IPS-NIHi7 (cell line): ENCODE data around the gene PNMT.
"Not testable (repeated sequence)": the region's sequence is repeated elsewhere in the genome, so short reads cannot be mapped to it uniquely, and the experiment has no call there.

ENCODE experiments used
- DNase-seq: peaks from one replicate; pipeline ENCODE4 v3.0.0; 2012; ENCODE audit warnings: mixed read lengths; ENCODE audit errors: extremely low spot score

The PNMT gene

DNA sequence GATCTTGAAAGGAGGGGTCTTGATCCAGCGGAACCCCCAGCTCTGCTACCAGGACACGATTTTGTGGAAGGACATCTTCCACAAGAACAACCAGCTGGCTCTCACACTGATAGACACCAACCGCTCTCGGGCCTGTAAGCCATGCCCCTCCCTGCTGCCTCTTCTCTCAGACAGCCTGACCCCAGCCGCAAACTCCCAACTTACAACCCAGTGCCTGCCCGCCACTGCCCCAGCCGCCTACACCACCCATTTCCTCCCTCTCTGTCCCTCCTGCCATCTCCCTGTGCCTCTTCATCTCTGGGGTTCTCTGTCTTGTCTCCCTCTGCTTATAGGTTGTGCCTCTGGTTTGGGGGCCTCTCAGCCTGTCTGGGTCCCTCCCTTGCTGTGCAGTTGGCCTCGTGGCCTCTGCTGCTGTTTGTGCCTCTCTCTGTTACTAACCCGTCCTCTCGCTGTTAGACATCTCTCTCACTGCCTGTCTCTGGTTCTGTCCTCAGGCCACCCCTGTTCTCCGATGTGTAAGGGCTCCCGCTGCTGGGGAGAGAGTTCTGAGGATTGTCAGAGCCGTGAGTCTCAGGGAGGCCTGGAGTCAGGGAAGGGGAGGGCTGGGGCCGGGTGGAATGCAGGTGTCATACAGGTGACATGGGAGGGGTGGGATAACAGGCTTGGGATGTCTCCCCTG lies 41.2 kb downstream of the PNMT start:
- no peak for DNase-seq

DNA sequence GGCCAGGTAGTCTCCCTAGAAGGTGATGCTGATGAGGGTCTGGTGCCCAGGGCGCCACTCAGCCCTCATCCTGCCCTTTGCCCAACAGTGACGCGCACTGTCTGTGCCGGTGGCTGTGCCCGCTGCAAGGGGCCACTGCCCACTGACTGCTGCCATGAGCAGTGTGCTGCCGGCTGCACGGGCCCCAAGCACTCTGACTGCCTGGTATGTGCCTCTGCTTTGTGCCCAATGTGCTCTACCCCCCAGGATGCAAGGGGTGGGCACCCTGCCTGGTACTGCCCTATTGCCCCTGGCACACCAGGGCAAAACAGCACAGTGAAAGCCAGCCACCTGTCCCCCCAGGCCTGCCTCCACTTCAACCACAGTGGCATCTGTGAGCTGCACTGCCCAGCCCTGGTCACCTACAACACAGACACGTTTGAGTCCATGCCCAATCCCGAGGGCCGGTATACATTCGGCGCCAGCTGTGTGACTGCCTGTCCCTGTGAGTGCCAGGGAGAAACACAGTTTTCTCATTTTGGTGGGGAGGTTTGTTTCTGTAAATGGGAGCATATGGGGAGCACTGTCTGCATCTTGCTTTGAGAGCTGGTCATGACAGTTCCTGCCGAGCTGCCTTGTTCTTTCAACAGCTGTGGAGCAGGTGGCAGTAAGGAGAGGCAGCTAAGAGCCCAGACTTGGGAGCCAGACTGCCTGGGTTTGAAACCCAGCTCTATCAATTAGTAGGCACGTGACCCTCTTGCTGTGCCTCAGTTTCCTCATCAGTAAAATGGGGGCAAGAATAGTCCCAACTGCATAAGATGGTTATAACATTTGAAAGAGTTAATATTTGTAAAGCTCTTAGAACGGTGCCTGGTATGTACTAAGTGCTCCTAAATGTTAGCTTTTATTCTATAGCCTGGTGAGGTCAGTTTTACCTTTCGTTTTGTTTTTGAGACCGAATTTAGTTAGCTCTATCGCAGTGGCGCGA lies 42.0 kb downstream of the PNMT start:
- no peak for DNase-seq

DNA sequence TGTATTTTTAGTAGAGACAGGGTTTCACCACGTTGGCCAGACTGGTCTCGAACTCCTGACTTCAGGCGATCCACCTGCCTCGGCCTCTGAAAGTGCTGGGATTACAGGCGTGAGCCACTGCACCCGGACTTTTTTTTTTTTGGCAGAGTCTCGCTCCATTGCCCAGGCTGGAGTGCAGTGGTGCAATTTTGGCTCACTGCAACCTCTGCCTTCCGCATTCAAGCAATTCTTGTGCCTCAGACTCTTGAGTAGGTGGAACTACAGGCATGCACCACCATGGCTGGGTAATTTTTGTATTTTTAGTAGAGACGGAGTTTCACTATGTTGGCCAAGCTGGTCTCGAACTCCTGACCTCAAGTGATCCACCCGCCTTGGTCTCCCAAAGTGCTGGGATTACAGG lies 42.8 kb downstream of the PNMT start:
- not testable (repeated sequence) for DNase-seq

DNA sequence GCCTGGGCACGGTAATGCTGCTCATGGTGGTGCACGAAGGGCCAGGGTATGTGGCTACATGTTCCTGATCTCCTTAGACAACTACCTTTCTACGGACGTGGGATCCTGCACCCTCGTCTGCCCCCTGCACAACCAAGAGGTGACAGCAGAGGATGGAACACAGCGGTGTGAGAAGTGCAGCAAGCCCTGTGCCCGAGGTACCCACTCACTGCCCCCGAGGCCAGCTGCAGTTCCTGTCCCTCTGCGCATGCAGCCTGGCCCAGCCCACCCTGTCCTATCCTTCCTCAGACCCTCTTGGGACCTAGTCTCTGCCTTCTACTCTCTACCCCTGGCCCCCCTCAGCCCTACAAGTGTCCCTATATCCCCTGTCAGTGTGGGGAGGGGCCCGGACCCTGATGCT lies 43.6 kb downstream of the PNMT start:
- DNase-seq: no peak

DNA sequence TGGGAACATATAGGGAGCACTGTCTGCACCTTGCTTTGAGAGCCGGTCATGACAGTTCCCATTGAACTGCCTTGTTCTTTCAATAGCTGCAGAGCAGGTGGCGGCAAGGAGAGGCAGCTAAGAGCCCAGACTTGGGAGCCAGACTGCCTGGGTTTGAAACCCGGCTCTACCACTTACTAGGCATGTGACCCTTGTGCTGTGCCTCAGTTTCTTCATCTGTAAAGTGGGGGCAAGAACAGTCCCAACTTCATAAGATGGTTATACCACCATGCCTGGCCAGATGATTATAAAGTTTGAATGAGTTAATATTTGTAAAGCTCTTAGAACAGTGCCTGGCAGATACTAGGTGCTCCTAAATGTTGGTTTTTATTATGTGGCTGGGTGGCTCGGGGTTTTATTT lies 46.0 kb downstream of the PNMT start:
- no peak for DNase-seq

DNA sequence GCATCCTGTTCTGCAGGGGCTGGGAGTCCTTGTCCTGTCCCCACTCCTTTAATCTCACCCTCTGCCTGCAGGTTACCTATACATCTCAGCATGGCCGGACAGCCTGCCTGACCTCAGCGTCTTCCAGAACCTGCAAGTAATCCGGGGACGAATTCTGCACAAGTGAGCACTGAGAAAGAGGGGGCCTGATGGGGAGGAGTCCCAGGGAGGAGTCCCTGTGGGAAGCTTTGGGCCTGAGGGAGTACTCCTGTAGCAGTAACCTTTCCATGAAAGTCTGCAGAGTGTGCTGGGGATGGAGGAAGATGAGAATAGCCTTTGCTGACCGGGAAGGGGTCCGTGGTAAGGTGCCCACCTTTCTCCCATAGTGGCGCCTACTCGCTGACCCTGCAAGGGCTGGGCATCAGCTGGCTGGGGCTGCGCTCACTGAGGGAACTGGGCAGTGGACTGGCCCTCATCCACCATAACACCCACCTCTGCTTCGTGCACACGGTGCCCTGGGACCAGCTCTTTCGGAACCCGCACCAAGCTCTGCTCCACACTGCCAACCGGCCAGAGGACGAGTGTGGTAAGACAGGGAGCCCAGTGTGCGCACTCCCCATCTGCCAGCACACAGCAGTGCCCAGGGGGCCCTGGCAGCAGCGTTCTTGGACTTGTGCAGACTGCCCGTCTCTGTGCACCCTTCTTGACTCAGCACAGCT lies 47.3 kb downstream of the PNMT start:
- DNase-seq: no peak

DNA sequence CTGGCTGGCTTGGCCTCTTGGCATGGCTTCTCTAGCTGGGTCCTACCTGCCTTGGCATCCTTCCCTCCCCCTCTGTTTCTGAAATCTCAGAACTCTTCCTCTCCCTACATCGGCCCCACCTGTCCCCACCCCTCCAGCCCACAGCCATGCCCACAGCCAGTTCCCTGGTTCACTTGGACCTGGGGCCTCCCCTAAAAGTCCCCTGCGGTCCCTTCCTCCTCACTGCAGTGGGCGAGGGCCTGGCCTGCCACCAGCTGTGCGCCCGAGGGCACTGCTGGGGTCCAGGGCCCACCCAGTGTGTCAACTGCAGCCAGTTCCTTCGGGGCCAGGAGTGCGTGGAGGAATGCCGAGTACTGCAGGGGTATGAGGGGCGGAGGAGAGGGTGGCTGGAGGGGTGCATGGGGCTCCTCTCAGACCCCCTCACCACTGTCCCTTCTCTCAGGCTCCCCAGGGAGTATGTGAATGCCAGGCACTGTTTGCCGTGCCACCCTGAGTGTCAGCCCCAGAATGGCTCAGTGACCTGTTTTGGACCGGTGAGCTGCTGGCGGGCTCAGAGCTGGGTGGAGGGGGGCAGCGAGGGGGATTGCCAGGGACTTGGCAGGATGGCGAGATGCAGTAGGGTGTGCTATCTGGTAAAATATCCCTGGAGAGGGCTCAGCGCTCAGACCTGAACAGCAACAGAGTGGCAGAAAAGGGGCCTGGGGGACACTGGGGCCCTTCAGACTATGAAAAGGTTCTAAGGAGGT lies 48.0 kb downstream of the PNMT start:
- DNase-seq: no peak

DNA sequence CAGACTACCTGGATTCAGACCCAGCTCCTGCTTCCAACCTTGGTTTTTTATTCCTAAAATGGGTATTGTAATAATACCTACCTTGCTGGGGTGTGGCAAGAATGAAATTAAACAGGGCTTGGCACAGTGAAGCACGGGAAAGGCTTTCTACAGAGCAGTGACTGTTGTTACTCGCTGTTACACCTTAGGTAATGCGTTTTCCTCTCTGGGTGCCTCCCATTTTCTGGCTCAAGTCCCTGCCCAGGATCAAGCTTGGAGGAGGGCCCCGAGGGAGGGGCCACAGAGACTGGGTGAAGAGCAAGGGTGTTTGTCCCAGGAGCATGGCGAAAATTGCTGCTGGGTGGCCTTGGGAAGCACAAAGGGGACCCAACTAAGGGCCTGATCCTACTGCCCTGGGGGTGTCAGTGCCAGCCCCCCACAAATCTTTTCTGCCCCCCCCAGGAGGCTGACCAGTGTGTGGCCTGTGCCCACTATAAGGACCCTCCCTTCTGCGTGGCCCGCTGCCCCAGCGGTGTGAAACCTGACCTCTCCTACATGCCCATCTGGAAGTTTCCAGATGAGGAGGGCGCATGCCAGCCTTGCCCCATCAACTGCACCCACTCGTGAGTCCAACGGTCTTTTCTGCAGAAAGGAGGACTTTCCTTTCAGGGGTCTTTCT lies 48.8 kb downstream of the PNMT start:
- no peak for DNase-seq

DNA sequence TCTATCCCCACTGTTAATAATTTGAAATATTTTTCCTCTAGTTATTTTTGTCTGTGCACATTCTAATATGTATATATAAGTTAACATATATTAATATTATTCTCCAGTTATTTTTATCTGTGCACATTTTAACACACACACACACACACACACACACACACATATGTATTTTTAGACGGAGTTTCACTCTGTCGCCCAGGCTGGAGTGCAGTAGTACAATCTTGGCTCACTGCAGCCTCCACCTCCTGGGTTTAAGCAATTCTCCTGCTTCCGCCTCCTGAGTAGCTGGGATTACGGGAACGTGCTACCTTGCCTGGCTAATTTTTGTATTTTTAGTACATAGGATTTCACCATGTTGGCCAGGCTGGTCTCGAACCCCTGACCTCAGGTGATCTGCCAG lies 49.4 kb downstream of the PNMT start:
- DNase-seq: no peak

DNA sequence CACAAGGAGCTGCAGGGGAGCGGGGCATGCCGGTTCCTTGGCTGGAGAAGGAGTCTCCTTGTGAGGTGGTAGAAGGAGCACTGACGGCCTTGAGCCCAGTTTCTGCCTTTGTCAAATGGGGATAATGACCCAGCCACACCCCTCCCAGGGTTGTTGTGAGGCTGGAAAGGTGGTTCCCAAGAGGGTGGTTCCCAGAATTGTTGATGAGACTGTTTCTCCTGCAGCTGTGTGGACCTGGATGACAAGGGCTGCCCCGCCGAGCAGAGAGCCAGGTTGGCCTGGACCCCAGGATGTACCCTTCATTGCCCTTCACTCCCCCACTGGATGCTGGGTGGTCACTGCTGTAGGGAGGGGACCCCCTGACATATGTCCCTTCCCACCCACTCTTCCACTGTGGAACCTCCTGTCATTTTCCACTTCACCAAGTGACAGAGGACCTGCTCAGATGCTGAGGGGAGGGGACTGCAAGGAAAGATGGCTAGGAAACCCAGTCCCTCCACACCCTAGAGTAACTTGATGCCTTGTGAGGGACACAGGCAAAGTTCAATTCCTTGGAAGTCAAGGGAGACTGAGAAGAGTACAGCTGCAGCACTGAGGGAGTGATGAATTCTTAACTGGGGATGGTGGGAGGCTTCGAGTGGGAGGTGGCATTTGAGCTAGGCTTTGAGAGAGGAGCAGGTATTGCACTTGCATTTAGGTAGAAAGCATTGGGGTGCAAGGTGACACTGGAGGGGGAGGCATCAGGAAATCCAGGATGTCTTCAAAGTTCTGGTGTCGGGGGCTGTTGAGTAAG lies 51.5 kb downstream of the PNMT start:
- no peak for DNase-seq
